ENCODE measurements around the gene DLGAP1. TPM values are rescaled to one million over a fixed set of nuclear protein-coding genes. Genes with fewer than 3 reads are reported as not detected.
A peak's percentile ranks its signal among the peaks of the same experiment; 100 is the strongest.

DLGAP1 gene
- total and polyA plus RNA-seq, 2 of the 13 experiments (the other 11 are each of a cell fraction or from before 2014, with no cell fraction given), result 0.01 TPM; not detected in 1

- TF ChIP-seq, protein P1, sequence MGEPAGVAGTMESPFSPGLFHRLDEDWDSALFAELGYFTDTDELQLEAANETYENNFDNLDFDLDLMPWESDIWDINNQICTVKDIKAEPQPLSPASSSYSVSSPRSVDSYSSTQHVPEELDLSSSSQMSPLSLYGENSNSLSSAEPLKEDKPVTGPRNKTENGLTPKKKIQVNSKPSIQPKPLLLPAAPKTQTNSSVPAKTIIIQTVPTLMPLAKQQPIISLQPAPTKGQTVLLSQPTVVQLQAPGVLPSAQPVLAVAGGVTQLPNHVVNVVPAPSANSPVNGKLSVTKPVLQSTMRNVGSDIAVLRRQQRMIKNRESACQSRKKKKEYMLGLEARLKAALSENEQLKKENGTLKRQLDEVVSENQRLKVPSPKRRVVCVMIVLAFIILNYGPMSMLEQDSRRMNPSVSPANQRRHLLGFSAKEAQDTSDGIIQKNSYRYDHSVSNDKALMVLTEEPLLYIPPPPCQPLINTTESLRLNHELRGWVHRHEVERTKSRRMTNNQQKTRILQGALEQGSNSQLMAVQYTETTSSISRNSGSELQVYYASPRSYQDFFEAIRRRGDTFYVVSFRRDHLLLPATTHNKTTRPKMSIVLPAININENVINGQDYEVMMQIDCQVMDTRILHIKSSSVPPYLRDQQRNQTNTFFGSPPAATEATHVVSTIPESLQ (CRISPR knock-in tag; conservative IDR thresholded peaks at IDR 0.05), result no peak
- TF ChIP-seq TAF15 (IDR thresholded peaks at IDR 0.05; ENCODE audit: low read depth, low read length, poor library complexity, severe bottlenecking) (peak; percentile 52), ZNF772 (CRISPR knock-in tag; IDR thresholded peaks at IDR 0.05) (no peak; the same call in 1 of the 2 replicates), DMTF1 (CRISPR knock-in tag; IDR thresholded peaks at IDR 0.05) (no peak), PHF21A (CRISPR knock-in tag; IDR thresholded peaks at IDR 0.05) (peak; percentile 64; the same call in 1 of the 2 replicates), GPN1 (CRISPR knock-in tag; IDR thresholded peaks at IDR 0.05; ENCODE audit: borderline replicate concordance) (no peak), AHR (CRISPR knock-in tag; IDR thresholded peaks at IDR 0.05) (no peak), HNF4A (CRISPR knock-in tag; IDR thresholded peaks at IDR 0.05) (0 out of 2 replicates have a peak, but pooled peaks have one; percentile 34), ZFP36L2 (CRISPR knock-in tag; IDR thresholded peaks at IDR 0.05) (no peak), ZNF234 (CRISPR knock-in tag; conservative IDR thresholded peaks at IDR 0.05) (no peak; the same call in 1 of the 2 replicates), ZNF30 (CRISPR knock-in tag; IDR thresholded peaks at IDR 0.05) (0 out of 2 replicates have a peak, but pooled peaks have one; percentile 18), ZBTB1 (CRISPR knock-in tag; IDR thresholded peaks at IDR 0.05; ENCODE audit: borderline replicate concordance) (no peak), POLR2G (IDR thresholded peaks at IDR 0.05; ENCODE audit: low read depth, low read length) (peak; percentile 81; the same call in 1 of the 2 replicates), THAP8 (CRISPR knock-in tag; IDR thresholded peaks at IDR 0.05; ENCODE audit: borderline replicate concordance) (0 out of 2 replicates have a peak, but pooled peaks have one; percentile 44), NPAS2 (CRISPR knock-in tag; IDR thresholded peaks at IDR 0.05; ENCODE audit: borderline replicate concordance) (no peak)
- TF ChIP-seq, protein P2, sequence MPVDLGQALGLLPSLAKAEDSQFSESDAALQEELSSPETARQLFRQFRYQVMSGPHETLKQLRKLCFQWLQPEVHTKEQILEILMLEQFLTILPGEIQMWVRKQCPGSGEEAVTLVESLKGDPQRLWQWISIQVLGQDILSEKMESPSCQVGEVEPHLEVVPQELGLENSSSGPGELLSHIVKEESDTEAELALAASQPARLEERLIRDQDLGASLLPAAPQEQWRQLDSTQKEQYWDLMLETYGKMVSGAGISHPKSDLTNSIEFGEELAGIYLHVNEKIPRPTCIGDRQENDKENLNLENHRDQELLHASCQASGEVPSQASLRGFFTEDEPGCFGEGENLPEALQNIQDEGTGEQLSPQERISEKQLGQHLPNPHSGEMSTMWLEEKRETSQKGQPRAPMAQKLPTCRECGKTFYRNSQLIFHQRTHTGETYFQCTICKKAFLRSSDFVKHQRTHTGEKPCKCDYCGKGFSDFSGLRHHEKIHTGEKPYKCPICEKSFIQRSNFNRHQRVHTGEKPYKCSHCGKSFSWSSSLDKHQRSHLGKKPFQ (CRISPR knock-in tag; IDR thresholded peaks at IDR 0.05; ENCODE audit: insufficient replicate concordance), result no peak
- TF ChIP-seq, protein P3, sequence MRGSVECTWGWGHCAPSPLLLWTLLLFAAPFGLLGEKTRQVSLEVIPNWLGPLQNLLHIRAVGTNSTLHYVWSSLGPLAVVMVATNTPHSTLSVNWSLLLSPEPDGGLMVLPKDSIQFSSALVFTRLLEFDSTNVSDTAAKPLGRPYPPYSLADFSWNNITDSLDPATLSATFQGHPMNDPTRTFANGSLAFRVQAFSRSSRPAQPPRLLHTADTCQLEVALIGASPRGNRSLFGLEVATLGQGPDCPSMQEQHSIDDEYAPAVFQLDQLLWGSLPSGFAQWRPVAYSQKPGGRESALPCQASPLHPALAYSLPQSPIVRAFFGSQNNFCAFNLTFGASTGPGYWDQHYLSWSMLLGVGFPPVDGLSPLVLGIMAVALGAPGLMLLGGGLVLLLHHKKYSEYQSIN (CRISPR knock-in tag; IDR thresholded peaks at IDR 0.05; ENCODE audit: borderline replicate concordance), result no peak
Observed at GRCh38 chr18:3451183-3451988, 1003.7 kb downstream of the DLGAP1 start (continued).

Data from HepG2 (cell line).